HepG2 (cell line): ENCODE results near the gene NRIP2. TPM values are rescaled to one million over a fixed set of nuclear protein-coding genes. Genes with fewer than 3 reads are reported as not detected.
A peak's percentile ranks its signal among the peaks of the same experiment; 100 is the strongest.

Source experiments
- ATAC-seq: fragments of 200-7000 bp; cut with Tn5 transposase; 3 replicates; pipeline ENCODE4 v1.9.1; 2020; ENCODE audit warnings: mild to moderate bottlenecking, moderate library complexity
- BruUV-seq: library from RNA; stranded (reverse); fragments of 400-500 nt; replicated peaks from 2 replicates; lab custom pipeline; 2021; lab: Mats Ljungman, UMichigan
- CTCF ChIA-PET: fragments of 300-600 bp; formaldehyde crosslinking; extraction: SDS; loops from one replicate; lab custom pipeline; 2021; ENCODE audit warnings: low total read pairs, inconsistent platforms, low intra/inter-chr PET ratio; lab: Yijun Ruan, JAX
- POLR2A ChIA-PET: fragments of 350-600 bp; sonication (Branson Sonifier 250); formaldehyde crosslinking; loops from one replicate; lab custom pipeline; 2020; ENCODE audit warnings: antibody characterized with exemption, inconsistent platforms; lab: Yijun Ruan, JAX
- DNase-seq: peaks from one replicate; pipeline ENCODE4 v3.0.0-alpha.2; 2015; ENCODE audit warnings: low spot score
- FAIRE-seq: peaks from 3 replicates; lab custom pipeline; 2011; peaks lifted over from hg19 to GRCh38; lab: Jason Lieb, UNC
- H2AFZ ChIP-seq: one replicate; pipeline ENCODE4 v1.6.1; 2011; ENCODE audit warnings: low read length, inconsistent platforms
- H3K27ac ChIP-seq: fragments of 300-600 bp; 3 replicates; pipeline ENCODE4 v1.8.0; 2011; ENCODE audit warnings: mixed run types, mild to moderate bottlenecking, mixed read lengths, low read length, inconsistent platforms; ENCODE audit not compliant: insufficient read depth; ENCODE audit errors: extremely low read length
- H3K27me3 ChIP-seq, 2 experiments: fragments of 200-600 bp in 1 of 2; 2 replicates in 1 of 2; 3 replicates in 1 of 2; pipeline versions ENCODE4 v1.6.0 to v1.8.0; 2011; ENCODE audit warnings: low read length in 2 of 2, mild to moderate bottlenecking in 2 of 2, moderate library complexity in 2 of 2, inconsistent platforms in 1 of 2; ENCODE audit not compliant: insufficient read depth in 2 of 2, control insufficient read depth in 1 of 2
- H3K36me3 ChIP-seq, 2 experiments: fragments of 200-600 bp in 1 of 2; replicated peaks in 1 of 2; 2 replicates in 1 of 2; 3 replicates in 1 of 2; pipeline versions ENCODE4 v1.5.1 to v1.8.0; 2011; ENCODE audit warnings: low read length in 2 of 2, inconsistent platforms in 1 of 2; ENCODE audit not compliant: insufficient read depth in 2 of 2, control insufficient read depth in 1 of 2
- H3K4me1 ChIP-seq: 2 replicates; pipeline ENCODE4 v1.5.1; 2012; ENCODE audit warnings: low read length, inconsistent platforms; ENCODE audit not compliant: insufficient read depth
- H3K4me2 ChIP-seq: 2 replicates; pipeline ENCODE4 v1.6.0; 2011; ENCODE audit warnings: low read depth, low read length, inconsistent platforms
- H3K4me3 ChIP-seq, 3 experiments: fragments of 200-600 bp in 1 of 3; sonication (generic), shearing (Covaris generic) in 1 of 3; replicated peaks in 1 of 3; 2 replicates each; pipeline ENCODE4 v1.5.1; 2011 to 2016; ENCODE audit warnings: low read length in 3 of 3, inconsistent platforms in 2 of 3, low read depth in 2 of 3, mild to moderate bottlenecking in 2 of 3, control low read depth in 1 of 3, mixed read lengths in 1 of 3; ENCODE audit not compliant: insufficient read depth in 1 of 3
- H3K79me2 ChIP-seq: one replicate; pipeline ENCODE4 v1.6.1; 2011; ENCODE audit warnings: low read length, inconsistent platforms; ENCODE audit not compliant: insufficient read depth
- H3K9ac ChIP-seq: 2 replicates; pipeline ENCODE4 v1.6.0; 2011; ENCODE audit warnings: mild to moderate bottlenecking, low read depth, low read length, inconsistent platforms; ENCODE audit not compliant: insufficient read depth
- H3K9me3 ChIP-seq: 2 replicates; pipeline ENCODE4 v1.5.1; 2012; ENCODE audit warnings: mild to moderate bottlenecking, low read length
- H4K20me1 ChIP-seq: 2 replicates; pipeline ENCODE4 v1.6.0; 2011; ENCODE audit warnings: inconsistent platforms, mild to moderate bottlenecking, low read length, moderate library complexity; ENCODE audit not compliant: insufficient read depth
- ARHGAP35 ChIP-seq: sonication (generic); formaldehyde crosslinking; IDR thresholded peaks from 2 replicates; pipeline ENCODE4 v1.9.0; 2022; ENCODE audit warnings: mild to moderate bottlenecking, inconsistent platforms, moderate library complexity, missing genetic modification reagents, borderline replicate concordance
- HCFC1 ChIP-seq: fragments of 150-350 bp; IDR thresholded peaks from 2 replicates; pipeline ENCODE4 v1.6.1; 2014; ENCODE audit warnings: low read depth, low read length
- NFE2L2 ChIP-seq: fragments of 150-350 bp; IDR thresholded peaks from 2 replicates; pipeline ENCODE4 v1.6.1; 2014; ENCODE audit warnings: low read length
- PAX8 ChIP-seq: sonication (generic); formaldehyde crosslinking; IDR thresholded peaks from 2 replicates; pipeline ENCODE4 v1.8.0; 2022; ENCODE audit warnings: mild to moderate bottlenecking, missing genetic modification reagents, borderline replicate concordance
- PRPF4 ChIP-seq: fragments of 200-400 bp; formaldehyde crosslinking; IDR thresholded peaks from 2 replicates; pipeline ENCODE4 v1.6.1; 2016; ENCODE audit warnings: low read length, low read depth; ENCODE audit not compliant: poor library complexity, severe bottlenecking
- RBAK ChIP-seq: sonication (generic); formaldehyde crosslinking; IDR thresholded peaks from 2 replicates; pipeline ENCODE4 v1.5.1; 2020; ENCODE audit warnings: mild to moderate bottlenecking, missing genetic modification reagents
- ZNF143 ChIP-seq: sonication (generic); formaldehyde crosslinking; IDR thresholded peaks from 2 replicates; pipeline ENCODE4 v1.4.0; 2020; ENCODE audit warnings: missing genetic modification reagents
- ZNF616 ChIP-seq: sonication (generic); formaldehyde crosslinking; IDR thresholded peaks from 2 replicates; pipeline ENCODE4 v1.5.0; 2020; ENCODE audit warnings: low read depth, mild to moderate bottlenecking, missing genetic modification reagents
- ZNF644 ChIP-seq: IDR thresholded peaks from 2 replicates; pipeline ENCODE4 v1.6.1; 2016; ENCODE audit warnings: low read depth
- ZNF772 ChIP-seq: sonication (generic); formaldehyde crosslinking; IDR thresholded peaks from 2 replicates; pipeline ENCODE4 v1.5.0; 2020; ENCODE audit warnings: mild to moderate bottlenecking, missing genetic modification reagents
- WGBS: methylation state at CpG from one replicate; pipeline ENCODE4 v1.1.6; 2017; ENCODE audit warnings: low lambda C conversion rate; 5-methylcytosine and 5-hydroxymethylcytosine counted together
- in situ Hi-C: cut with HindIII; loops from 2 replicates; pipeline ENCODE4 v1.10.0; 2017; ENCODE audit warnings: low pct_unique_long_range_greater_than_20kb; ENCODE audit not compliant: extremely low pct_ligation_motif_present
- intact Hi-C: fragments of 100-400 bp; cut with micrococcal nuclease; formaldehyde crosslinking; loops from one replicate; pipeline ENCODE4 v1.10.0; 2022; ENCODE audit not compliant: unreplicated experiment
- polyA plus RNA-seq, 8 experiments: library from polyadenylated mRNA; depleted of rRNA in 3 of 8; stranded (reverse) in 7 of 8; unstranded in 1 of 8; fragments of >200 nt; fragmentation: Illumina TruSeq in 4 of 8; extraction: Trizol in 4 of 8; gene quantifications; 2 replicates each; pipeline versions ENCODE4 v1.2.1 to v1.2.3, GENCODE V29; 2011 to 2016; ENCODE audit warnings: low read depth in 4 of 8, missing spikeins in 1 of 8, mixed read lengths in 1 of 8; ENCODE audit not compliant: insufficient read depth in 1 of 8
- total RNA-seq, 5 experiments: library from RNA; depleted of rRNA; stranded (reverse); fragments of >200 nt; fragmentation: Illumina TruSeq; extraction: Trizol; gene quantifications; 2 replicates each; pipeline ENCODE4 v1.2.3, GENCODE V29; 2016; ENCODE audit warnings: low read depth in 1 of 5
- TF ChIP-seq, protein P1 (sequence below): sonication (generic); formaldehyde crosslinking; IDR thresholded peaks from 2 replicates; pipeline ENCODE4 v1.4.0; 2020; ENCODE audit warnings: missing genetic modification reagents
- TF ChIP-seq, protein P2 (sequence below): sonication (generic); formaldehyde crosslinking; conservative IDR thresholded peaks from 2 replicates; pipeline ENCODE4 v1.8.1; 2023; ENCODE audit warnings: missing genetic modification reagents
- TF ChIP-seq, protein P3 (sequence below): sonication (generic); formaldehyde crosslinking; IDR thresholded peaks from 2 replicates; pipeline ENCODE4 v1.5.0; 2020; ENCODE audit warnings: mild to moderate bottlenecking, missing genetic modification reagents, moderate library complexity

NRIP2 gene
- total and polyA plus RNA-seq, 2 of the 13 experiments (the other 11 are each of a cell fraction or from before 2014, with no cell fraction given) = not detected

DNA sequence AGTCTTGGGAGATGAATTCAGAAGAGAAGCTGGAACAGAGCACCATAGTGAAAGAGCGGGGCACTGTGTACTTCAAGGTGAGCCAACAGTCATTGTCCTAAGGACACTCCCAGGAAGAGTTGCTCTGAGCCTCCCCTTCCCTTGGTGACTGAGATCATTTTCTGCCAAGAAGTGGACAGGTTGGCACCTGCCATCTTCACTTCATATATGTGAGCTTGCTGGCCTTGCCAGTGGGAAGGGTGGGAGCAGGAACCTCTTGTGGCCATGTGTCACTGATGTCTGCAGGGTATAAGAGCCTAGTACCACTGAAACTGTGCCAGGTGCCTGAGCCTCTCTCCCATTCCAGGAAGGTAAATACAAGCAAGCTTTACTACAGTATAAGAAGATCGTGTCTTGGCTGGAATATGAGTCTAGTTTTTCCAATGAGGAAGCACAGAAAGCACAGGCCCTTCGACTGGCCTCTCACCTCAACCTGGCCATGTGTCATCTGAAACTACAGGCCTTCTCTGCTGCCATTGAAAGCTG is 34.7 kb downstream of the NRIP2 start (continued):
- TF ChIP-seq PRPF4 = no peak
- TF ChIP-seq ZNF772 (CRISPR knock-in tag) = no peak
- TF ChIP-seq, protein P1, sequence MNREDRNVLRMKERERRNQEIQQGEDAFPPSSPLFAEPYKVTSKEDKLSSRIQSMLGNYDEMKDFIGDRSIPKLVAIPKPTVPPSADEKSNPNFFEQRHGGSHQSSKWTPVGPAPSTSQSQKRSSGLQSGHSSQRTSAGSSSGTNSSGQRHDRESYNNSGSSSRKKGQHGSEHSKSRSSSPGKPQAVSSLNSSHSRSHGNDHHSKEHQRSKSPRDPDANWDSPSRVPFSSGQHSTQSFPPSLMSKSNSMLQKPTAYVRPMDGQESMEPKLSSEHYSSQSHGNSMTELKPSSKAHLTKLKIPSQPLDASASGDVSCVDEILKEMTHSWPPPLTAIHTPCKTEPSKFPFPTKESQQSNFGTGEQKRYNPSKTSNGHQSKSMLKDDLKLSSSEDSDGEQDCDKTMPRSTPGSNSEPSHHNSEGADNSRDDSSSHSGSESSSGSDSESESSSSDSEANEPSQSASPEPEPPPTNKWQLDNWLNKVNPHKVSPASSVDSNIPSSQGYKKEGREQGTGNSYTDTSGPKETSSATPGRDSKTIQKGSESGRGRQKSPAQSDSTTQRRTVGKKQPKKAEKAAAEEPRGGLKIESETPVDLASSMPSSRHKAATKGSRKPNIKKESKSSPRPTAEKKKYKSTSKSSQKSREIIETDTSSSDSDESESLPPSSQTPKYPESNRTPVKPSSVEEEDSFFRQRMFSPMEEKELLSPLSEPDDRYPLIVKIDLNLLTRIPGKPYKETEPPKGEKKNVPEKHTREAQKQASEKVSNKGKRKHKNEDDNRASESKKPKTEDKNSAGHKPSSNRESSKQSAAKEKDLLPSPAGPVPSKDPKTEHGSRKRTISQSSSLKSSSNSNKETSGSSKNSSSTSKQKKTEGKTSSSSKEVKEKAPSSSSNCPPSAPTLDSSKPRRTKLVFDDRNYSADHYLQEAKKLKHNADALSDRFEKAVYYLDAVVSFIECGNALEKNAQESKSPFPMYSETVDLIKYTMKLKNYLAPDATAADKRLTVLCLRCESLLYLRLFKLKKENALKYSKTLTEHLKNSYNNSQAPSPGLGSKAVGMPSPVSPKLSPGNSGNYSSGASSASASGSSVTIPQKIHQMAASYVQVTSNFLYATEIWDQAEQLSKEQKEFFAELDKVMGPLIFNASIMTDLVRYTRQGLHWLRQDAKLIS (CRISPR knock-in tag) = no peak
- TF ChIP-seq ARHGAP35 (CRISPR knock-in tag) = no peak
- no peak for TF ChIP-seq HCFC1
- TF ChIP-seq ZNF143 = no peak
- no peak for TF ChIP-seq ZNF616 (CRISPR knock-in tag)

DNA sequence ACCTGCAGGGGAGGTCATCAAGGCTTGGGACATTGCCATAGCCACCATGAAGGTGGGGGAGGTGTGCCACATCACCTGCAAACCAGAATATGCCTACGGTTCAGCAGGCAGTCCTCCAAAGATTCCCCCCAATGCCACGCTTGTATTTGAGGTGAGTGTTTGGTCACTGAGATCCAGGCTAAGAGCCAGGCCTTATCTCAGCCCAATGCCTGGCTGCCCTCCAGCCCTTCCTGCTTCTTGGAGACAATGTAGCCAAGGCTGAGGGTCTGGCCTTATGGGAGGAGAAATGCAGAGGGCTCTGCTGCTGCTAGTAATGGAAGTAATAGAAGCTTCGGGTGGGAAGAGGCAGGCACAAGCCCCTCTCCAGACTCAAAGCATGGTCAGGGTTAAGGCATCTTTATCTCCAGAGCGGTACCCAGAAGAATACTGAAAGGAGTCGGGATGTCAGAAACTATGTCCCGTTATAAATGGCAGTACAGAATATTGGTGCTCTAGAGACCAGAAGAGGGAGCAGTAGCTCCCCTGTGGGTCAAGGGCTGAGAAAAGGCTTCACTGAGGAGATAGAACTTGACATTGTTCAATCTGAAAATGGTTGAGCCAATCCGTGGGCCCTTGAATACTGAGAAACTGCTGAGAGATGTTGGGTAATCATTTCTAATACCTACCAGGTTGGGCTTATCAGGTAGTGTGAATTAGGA is 37.0 kb downstream of the NRIP2 start:
- H3K27me3 ChIP-seq = no peaks in the 10 kb centered on the region
- intact Hi-C loops = no loop called here
- TF ChIP-seq, protein P2, sequence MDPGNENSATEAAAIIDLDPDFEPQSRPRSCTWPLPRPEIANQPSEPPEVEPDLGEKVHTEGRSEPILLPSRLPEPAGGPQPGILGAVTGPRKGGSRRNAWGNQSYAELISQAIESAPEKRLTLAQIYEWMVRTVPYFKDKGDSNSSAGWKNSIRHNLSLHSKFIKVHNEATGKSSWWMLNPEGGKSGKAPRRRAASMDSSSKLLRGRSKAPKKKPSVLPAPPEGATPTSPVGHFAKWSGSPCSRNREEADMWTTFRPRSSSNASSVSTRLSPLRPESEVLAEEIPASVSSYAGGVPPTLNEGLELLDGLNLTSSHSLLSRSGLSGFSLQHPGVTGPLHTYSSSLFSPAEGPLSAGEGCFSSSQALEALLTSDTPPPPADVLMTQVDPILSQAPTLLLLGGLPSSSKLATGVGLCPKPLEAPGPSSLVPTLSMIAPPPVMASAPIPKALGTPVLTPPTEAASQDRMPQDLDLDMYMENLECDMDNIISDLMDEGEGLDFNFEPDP (CRISPR knock-in tag) = 0 out of 2 replicates have a peak, but pooled peaks have one; percentile 44
- TF ChIP-seq ZNF644 (CRISPR knock-in tag) (no peak), NFE2L2 (no peak), RBAK (CRISPR knock-in tag) (no peak), PAX8 (CRISPR knock-in tag) (no peak)
- TF ChIP-seq, protein P3, sequence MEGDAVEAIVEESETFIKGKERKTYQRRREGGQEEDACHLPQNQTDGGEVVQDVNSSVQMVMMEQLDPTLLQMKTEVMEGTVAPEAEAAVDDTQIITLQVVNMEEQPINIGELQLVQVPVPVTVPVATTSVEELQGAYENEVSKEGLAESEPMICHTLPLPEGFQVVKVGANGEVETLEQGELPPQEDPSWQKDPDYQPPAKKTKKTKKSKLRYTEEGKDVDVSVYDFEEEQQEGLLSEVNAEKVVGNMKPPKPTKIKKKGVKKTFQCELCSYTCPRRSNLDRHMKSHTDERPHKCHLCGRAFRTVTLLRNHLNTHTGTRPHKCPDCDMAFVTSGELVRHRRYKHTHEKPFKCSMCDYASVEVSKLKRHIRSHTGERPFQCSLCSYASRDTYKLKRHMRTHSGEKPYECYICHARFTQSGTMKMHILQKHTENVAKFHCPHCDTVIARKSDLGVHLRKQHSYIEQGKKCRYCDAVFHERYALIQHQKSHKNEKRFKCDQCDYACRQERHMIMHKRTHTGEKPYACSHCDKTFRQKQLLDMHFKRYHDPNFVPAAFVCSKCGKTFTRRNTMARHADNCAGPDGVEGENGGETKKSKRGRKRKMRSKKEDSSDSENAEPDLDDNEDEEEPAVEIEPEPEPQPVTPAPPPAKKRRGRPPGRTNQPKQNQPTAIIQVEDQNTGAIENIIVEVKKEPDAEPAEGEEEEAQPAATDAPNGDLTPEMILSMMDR (CRISPR knock-in tag) = peak; percentile 18; the same call in 1 of the 2 replicates
- TF ChIP-seq, all 625 proteins: peak for 2
- Histone ChIP-seq H3K9me3 (no peaks in the 10 kb centered on the region), H3K9ac (no peak overlapping the region), H3K36me3 (peaks cover 36 to 62% of the 10 kb centered on the region in 2 experiments), H2AFZ (no peak overlapping the region), H3K4me3 (no peak overlapping the region), H3K27ac (no peak overlapping the region), H4K20me1 (0 out of 2 replicates have a peak, but pooled peaks cover 4% of the 10 kb centered on the region), H3K79me2 (peaks cover 16% of the 10 kb centered on the region), H3K4me1 (peaks cover 34% of the 10 kb centered on the region), H3K4me2 (no peak overlapping the region)
- FAIRE-seq (no peak), ATAC-seq (no peak), DNase-seq (no peak)
- in situ Hi-C loops = no loop called here
- POLR2A ChIA-PET = interaction anchor here (1.0 kb wide), 1 partner anchor 15 kb away, joined by 3 read pairs; the partner anchor contains the start of gene ITFG2
- no TSS peak for BruUV-seq
- WGBS = 96% methylated on average over 7 of the region's 7 CpGs
- CTCF ChIA-PET = no interaction called here
